SIG-M5 treated with dmso at 0.1 percent for 504 hours (cell line): ENCODE results near the gene VASN.
"Not testable (repeated sequence)": the region's sequence is repeated elsewhere in the genome, so short reads cannot be mapped to it uniquely, and the experiment has no call there.

Experiments used
- DNase-seq: peaks from one replicate; lab custom pipeline; 2025; ENCODE audit not compliant: unreplicated experiment; lab: John Stamatoyannopoulos, UW

VASN gene

DNA sequence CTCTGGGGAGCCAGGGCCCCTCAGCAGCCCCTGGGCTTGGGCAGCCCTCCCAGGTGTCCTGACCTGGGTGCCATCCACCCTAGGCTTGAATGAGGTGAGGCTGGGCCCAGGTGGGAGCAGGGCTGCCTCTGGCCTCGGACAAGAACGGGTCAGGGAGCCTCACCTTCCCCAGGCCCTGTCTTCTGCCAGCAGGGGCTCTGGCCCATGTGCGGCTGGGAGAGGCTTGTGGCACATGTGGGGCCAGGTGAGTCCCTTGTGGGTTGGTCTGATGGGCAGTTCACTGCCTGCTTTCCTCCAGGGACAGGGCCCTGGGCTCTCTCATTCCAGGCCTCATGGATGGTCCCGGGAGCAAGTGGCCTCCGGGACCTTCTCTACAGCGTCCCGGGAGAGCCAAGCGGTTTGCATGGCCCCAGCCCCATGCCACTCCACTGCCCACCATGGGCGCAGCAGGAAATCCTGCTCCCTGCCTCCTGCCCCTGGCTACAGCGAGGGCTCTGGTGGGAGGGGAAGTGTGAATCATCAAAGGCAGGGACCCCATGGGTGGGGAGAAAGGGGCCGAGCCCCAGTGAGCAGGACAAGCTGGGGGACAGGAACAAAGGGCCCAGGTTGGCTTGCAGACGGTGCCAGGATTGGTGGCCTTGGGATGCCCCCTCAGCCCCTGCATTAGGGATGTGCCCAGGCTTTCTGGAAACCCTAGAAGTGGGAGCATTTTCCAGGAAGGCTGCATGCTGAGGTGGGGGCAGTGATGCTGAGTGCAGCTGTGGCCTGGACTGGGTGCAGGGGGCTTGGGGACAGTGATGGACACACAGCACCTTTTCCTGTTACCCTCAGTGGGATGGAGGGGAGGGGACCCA is 12.2 kb downstream of the VASN start:
- no peak for DNase-seq

DNA sequence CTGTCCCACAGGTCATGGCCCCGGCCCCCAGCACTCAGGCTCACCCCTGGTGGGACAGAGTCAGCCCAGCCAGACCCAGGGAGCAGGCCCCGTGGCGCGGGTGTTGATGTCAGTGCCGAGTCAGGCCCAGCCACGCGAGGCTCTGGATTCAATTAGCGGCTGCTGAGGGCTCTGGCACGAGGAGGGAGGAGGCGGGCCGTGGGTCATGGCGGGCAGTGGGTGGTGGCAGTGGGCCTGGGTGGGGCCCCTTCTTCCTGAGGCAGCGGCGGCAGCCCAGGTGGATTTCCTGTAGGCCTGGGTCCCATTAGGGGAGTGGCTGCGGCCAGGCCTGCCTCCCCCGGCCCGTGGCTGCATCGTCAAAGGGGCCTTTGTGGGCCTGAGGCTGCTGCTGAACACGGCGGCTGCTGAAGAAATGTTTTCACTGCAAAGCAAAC is 12.9 kb downstream of the VASN start:
- DNase-seq = no peak

GRCh38 chr16:4385066-4385788 is 13.6 kb downstream of the VASN start:
- no peak for DNase-seq

DNA sequence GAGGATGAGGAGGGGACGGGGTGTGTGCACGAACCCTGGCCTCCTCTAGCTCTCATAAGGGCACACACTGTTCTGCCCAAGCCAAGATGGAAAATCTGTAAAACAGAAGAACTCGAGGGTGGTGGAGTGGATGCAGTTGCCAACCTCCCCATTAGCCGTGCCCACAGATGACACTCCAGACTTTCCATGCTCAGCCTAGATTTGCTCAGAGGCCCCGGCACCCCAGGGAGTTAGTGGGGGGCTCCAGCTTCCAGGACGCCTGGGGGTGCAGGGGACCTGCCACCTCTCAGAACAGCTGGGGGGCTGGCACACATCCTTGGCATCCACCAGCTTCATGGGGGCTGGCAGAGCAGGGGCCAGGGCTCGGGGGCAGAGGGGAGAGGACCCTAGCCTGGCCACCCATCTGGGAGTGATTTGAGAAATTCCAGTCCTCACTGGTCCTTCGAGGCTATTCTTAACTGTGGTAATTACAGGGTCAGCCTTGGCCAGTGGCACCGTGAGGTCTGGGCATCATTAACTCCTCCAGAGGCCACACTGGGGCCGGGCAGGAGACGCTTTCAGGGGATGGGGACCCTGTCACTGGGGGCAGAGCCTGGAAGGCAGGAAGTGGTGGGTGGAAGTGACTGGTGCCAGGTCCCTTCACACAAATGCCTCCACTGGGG is 14.3 kb downstream of the VASN start:
- no peak for DNase-seq

- no peak for DNase-seq
Measured at GRCh38 chr16:4386451-4386805, 14.8 kb downstream of the VASN start.

GRCh38 chr16:4386951-4387565 is 15.4 kb downstream of the VASN start:
- no peak for DNase-seq

- DNase-seq = no peak
Measured at GRCh38 chr16:4387781-4388180, 16.1 kb downstream of the VASN start.

DNA sequence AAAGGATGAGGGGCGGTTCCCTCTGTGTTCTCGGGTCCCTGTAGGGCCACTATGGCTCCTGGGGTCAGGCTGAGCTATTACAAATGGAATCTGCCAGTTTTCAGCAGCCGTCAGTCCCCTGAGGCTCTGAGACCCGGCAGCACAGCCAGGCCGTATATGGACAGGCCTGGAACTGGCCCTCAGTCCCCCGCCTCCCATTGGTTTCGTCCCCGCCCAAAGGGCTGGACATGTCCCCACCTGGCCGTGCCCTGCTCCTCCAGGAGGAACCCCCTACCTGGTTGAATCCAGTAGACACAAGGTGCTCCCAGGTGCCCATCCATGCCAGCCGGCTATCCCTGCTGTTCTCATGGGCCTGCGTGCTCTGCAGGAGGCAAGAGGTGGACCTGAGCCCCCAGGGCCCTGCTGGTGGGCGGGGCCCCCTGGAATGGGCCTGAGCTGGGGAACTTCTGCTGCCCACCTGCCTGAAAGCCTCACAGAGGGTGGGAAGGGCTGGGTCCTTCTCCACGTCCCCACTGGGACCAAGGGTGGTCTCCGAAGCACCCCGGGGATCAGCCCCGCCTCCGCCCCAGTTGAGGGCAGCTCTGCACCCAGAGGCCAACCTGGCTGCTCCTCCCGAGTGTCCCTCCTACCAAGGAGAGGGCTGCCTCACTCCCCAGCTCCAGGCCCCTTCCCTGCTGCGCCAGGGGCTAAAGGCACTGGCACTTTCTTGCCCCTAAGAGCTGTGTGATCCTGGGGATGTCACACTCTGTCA is 16.8 kb downstream of the VASN start:
- DNase-seq = no peak

DNA sequence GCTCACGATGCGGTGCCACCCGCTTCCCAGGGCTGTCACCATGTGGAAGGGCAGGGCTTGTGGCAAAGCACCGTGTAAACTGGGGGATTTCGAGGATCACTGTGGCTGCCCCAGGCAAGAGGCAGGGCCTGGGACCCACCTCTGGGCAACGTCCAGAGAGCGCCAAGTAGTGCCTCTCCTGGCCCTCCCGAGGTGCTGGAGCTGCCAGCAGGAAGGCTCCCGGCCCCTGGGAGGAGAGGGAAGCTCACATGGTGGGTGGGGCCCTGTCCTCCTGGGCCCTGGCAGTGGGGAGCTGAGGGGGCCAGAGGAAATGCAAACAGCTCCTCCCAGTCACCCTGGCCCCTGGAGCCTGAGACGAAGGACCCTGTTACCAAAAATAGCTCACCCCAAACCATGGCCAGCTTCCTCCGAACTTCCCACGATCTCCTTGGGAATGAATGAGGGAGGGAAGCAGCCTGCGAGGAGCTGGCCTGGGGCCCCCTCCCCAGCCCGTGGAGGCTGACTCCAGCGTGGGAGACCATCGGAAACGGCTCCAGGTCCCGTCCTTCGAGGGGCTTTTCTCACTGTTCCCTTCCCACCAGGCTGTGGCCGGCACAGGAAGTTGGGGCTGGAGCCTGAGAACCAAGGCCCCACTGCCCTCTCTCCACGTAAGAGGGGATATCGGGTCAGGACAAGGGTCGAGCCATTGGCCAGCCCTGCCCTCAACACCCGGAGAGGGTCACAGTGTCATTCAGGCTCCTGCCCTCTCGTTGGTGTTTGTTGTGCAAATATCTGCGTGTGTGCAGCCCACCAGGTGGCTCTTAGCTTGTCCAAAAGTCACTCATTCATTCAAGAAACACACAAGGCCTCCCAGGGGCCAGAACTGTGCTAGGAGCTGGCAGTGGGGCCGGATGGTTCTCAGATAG is 17.7 kb downstream of the VASN start:
- DNase-seq = no peak

GRCh38 chr16:4390266-4391260 is 18.9 kb downstream of the VASN start:
- no peak for DNase-seq

DNA sequence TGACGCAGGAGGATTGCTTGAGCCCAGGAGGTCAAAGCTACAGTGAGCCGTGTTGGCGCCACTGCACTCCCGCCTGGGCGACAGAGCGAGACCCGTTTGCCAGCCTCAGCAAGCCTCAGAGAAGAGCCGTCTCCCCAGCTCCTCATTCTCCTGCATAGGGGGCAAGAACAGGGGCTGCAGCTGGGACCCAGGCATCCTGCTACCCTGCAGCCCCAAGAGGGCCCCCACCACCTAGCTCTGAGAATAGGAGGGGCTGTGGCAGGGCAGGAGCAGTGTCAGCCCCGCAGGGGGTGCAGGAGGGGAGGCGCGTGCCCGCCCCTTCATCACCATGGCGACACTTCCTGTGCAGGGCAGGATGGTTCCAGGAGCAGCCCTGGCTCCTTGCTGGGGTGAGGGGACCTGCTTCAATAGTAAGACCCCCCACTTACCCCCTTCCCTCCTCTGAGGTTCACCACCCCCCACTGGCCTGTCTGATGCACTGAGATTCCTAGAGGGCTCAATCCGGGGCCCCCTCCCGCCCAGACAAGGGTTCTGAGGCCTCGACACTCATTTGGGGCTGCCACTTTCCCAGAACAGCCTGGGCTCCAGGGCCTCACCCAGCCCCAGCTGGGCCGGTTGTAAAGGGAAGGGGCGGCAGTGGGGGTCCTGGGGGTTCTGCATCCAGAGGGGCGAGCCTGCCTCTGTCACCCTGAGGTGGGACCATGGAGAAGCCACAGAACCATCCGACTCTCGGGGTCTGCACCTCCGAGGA is 20.2 kb downstream of the VASN start:
- no peak for DNase-seq

DNA sequence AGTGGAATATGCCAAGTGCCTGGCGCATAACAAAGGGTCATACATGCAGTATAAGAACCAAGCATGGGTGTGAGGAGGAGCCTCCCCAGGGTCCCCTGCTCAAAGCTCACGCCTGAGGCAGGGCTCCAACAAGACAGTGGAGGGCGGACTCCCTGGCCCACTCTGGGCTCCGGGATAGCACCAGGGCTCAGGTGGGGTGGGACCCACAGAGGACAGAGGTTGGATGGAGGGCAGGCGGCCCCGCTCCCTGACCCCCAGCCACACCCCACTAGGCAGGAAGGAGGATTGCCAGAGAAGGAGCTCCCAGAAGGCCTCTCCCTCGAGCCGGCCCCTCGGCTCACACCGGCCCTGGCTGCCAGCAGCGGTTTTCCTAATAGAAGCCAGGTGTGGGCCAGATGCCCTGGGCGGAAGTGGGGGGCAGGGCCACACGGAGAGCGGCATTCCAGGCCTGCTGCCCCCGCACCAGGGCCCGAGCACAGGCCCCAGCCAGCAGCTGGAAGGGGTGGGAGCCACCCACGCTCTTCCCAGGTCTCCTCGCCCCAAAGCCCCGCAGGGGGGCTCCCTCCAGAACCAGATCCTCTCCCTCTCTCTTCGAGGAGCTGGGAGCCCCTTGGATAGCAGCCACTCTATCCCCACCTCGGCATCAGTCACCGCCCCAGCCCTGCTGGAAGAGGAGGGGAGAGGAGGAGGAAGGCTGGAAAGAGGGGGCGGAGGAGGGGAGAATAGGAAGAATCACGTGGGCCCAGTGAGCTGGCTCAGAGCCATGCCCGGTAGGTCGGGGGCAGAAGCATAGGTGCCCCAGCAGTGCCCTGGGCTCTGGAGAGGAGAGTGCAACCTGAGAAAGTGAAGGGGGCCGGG is 21.0 kb downstream of the VASN start:
- DNase-seq = no peak

GRCh38 chr16:4393240-4393600 is 21.6 kb downstream of the VASN start:
- no peak for DNase-seq

DNA sequence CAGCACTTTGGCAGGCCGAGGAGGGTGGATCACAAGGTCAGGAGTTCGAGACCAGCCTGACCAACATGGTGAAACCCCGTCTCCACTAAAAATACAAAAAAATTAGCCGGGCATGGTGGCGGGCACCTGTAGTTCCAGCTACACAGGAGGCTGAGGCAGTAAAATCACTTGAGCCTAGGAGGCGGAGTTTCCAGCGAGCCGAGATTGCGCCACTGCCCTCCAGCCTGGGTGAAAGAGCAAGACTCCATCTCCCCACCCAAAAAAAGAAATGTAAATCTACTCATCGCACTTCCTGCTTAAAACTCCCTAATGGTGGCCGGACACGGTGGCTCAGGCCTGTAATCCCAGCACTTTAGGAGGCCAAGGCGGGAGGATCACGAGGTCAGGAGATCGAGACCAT is 22.2 kb downstream of the VASN start:
- DNase-seq = not testable (repeated sequence)

GRCh38 chr16:4395055-4395726 is 23.5 kb downstream of the VASN start:
- no peak for DNase-seq

GRCh38 chr16:4399001-4399730 is 27.5 kb downstream of the VASN start:
- DNase-seq = peak; percentile 43
